Measurements from ENCODE around the gene ERI3.

GRCh38 chr1:44220755-44221154 lies 134.3 kb downstream of the ERI3 start:
- TF ChIP-seq, protein P1, sequence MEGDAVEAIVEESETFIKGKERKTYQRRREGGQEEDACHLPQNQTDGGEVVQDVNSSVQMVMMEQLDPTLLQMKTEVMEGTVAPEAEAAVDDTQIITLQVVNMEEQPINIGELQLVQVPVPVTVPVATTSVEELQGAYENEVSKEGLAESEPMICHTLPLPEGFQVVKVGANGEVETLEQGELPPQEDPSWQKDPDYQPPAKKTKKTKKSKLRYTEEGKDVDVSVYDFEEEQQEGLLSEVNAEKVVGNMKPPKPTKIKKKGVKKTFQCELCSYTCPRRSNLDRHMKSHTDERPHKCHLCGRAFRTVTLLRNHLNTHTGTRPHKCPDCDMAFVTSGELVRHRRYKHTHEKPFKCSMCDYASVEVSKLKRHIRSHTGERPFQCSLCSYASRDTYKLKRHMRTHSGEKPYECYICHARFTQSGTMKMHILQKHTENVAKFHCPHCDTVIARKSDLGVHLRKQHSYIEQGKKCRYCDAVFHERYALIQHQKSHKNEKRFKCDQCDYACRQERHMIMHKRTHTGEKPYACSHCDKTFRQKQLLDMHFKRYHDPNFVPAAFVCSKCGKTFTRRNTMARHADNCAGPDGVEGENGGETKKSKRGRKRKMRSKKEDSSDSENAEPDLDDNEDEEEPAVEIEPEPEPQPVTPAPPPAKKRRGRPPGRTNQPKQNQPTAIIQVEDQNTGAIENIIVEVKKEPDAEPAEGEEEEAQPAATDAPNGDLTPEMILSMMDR (IDR thresholded peaks at IDR 0.05; ENCODE audit: insufficient read depth, low read length, poor library complexity, severe bottlenecking) = no peak
- TF ChIP-seq EZH2phosphoT487 (conservative IDR thresholded peaks at IDR 0.05; ENCODE audit: low read length) = no peak

All from SU-DHL-6 (cell line).